ENCODE measurements around the gene MDH1. TPM values are rescaled to one million over a fixed set of nuclear protein-coding genes. Genes with fewer than 3 reads are reported as not detected.

The MDH1 gene
- total RNA-seq (2022) (105 and 110 TPM in 2 replicates), Bru-seq, nascent RNA (percentile 88 among the genes with signal in this experiment), BruChase-seq, experiment 1, labeled RNA remaining after a 6-hour chase (percentile 89 among the genes with signal in this experiment), BruChase-seq, experiment 2, labeled RNA remaining after a 2-hour chase (percentile 88 among the genes with signal in this experiment)
- long read RNA-seq, transcript MDH1-201 (9 exons, 1,650 nt): major isoform, 297 of 333 reads
- long read RNA-seq, transcript MDH1-214 (2 exons, 552 nt): minor isoform, 11 of 333 reads
- long read RNA-seq, partial matches to known transcripts: 3 of 333 reads
- long read RNA-seq, other reads (novel, unspliced or antisense): 18 of 333 reads

- H3K4me1 Mint-ChIP-seq (ENCODE audit: insufficient read depth, unreplicated experiment): peaks cover 19% of the 10 kb centered on the region
- no TSS peak for BruUV-seq (replicated peaks)
- ChIA-PET CTCF (interaction anchor here (0.6 to 0.7 kb wide), 3 partner anchors 18 to 470 kb away, joined by 3 to 5 read pairs (median 3); no protein-coding TSS in a partner anchor), POLR2A (interaction anchor here (0.5 to 7.9 kb wide), 60 partner anchors 9 to 1488 kb away, joined by 3 to 107 read pairs (median 4); partner anchors contain the start of genes AFTPH and UGP2)
- H3K27ac Mint-ChIP-seq (ENCODE audit: low read depth, unreplicated experiment): peak within 1 kb of the TSS; percentile 94
- peaks cover 8% of the 10 kb centered on the region for H3K36me3 Mint-ChIP-seq (ENCODE audit: insufficient read depth, unreplicated experiment)
- TF ChIP-seq, protein P1, sequence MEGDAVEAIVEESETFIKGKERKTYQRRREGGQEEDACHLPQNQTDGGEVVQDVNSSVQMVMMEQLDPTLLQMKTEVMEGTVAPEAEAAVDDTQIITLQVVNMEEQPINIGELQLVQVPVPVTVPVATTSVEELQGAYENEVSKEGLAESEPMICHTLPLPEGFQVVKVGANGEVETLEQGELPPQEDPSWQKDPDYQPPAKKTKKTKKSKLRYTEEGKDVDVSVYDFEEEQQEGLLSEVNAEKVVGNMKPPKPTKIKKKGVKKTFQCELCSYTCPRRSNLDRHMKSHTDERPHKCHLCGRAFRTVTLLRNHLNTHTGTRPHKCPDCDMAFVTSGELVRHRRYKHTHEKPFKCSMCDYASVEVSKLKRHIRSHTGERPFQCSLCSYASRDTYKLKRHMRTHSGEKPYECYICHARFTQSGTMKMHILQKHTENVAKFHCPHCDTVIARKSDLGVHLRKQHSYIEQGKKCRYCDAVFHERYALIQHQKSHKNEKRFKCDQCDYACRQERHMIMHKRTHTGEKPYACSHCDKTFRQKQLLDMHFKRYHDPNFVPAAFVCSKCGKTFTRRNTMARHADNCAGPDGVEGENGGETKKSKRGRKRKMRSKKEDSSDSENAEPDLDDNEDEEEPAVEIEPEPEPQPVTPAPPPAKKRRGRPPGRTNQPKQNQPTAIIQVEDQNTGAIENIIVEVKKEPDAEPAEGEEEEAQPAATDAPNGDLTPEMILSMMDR (IDR thresholded peaks at IDR 0.05; ENCODE audit: unreplicated experiment): no peak
- intact Hi-C loops (cut with micrococcal nuclease): loop anchor here (10.0 kb wide), 2 partner anchors 256 to 296 kb away; partner anchors contain the start of gene UGP2
- H3K9me3 Mint-ChIP-seq (ENCODE audit: unreplicated experiment): no peaks in the 10 kb centered on the region
- DNase-seq (ENCODE audit: unreplicated experiment): peak; percentile 99
- peak within 1 kb of the TSS; percentile 98 for H3K4me3 Mint-ChIP-seq (ENCODE audit: unreplicated experiment)
- no peaks in the 10 kb centered on the region for H3K27me3 Mint-ChIP-seq (ENCODE audit: insufficient read depth, unreplicated experiment)
Measured at GRCh38 chr2:63588385-63589147, at the start of gene MDH1, which contains the start of gene WDPCP. TSS of gene MDH1 (plus strand) at chr2:63588963. CDS start at chr2:63589044, 81 bp downstream. TSS of gene WDPCP (minus strand) at chr2:63588477. CDS start at chr2:63588271, 206 bp downstream.

- TF ChIP-seq, protein P1 (IDR thresholded peaks at IDR 0.05; ENCODE audit: unreplicated experiment): no peak
- ChIA-PET POLR2A (interaction anchor here (0.6 kb wide), 1 partner anchor 82 kb away, joined by 3 read pairs; no protein-coding TSS in a partner anchor), CTCF (no interaction called here)
- Mint-ChIP-seq H3K4me1 (ENCODE audit: insufficient read depth, unreplicated experiment) (peaks cover 9% of the 10 kb centered on the region), H3K27me3 (ENCODE audit: insufficient read depth, unreplicated experiment) (no peaks in the 10 kb centered on the region), H3K36me3 (ENCODE audit: insufficient read depth, unreplicated experiment) (peaks cover 6% of the 10 kb centered on the region), H3K4me3 (ENCODE audit: unreplicated experiment) (no peak overlapping the region), H3K27ac (ENCODE audit: low read depth, unreplicated experiment) (no peak overlapping the region), H3K9me3 (ENCODE audit: unreplicated experiment) (peaks cover 6% of the 10 kb centered on the region)
- intact Hi-C loops (cut with micrococcal nuclease): no loop called here
- no TSS peak for BruUV-seq (replicated peaks)
- DNase-seq (ENCODE audit: unreplicated experiment): no peak
Measured at GRCh38 chr2:63539416-63540162, 49.2 kb upstream of the MDH1 start.

DNA sequence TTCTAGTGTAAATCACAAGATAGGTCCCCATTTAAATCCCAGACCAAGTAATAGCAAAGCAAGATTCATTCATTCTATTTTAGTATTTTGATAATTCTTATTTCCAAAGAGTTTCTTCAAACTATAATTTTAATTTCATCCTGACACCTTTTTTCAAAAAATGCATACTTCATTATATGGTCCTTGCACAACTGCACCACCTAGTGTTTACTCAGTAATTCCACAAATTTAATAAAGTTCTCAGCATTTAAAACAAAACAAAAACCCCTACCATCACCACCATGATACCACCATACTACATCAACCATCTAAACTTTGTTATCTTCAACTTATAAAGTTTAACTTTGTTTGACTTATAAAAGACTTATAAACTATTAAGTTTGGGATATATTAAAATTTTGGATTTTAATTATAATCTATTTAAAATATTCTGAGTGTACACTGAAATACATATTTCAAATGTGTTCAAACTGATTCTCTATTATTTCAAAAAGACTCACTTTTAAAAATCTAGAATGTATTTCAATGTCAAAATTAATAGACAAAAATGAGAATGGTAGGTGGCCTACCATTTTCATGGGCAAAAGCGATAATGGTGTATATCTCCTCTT, 44.6 kb upstream of the MDH1 start:
- no TSS peak for BruUV-seq (replicated peaks)
- no peaks in the 10 kb centered on the region for H3K27me3 Mint-ChIP-seq (ENCODE audit: insufficient read depth, unreplicated experiment)
- ChIA-PET POLR2A (interaction anchor here (0.7 to 1.0 kb wide), 3 partner anchors 9 to 1288 kb away, joined by 3 read pairs; partner anchors contain the start of genes MDH1 and WDPCP), CTCF (interaction anchor here (0.6 to 0.9 kb wide), 6 partner anchors 10 to 1456 kb away, joined by 3 to 5 read pairs (median 3); no protein-coding TSS in a partner anchor)
- no peaks in the 10 kb centered on the region for H3K4me1 Mint-ChIP-seq (ENCODE audit: insufficient read depth, unreplicated experiment)
- intact Hi-C loops (cut with micrococcal nuclease): no loop called here
- H3K4me3 Mint-ChIP-seq (ENCODE audit: unreplicated experiment): no peak overlapping the region
- DNase-seq (ENCODE audit: unreplicated experiment): peak; percentile 29
- no peak overlapping the region for H3K27ac Mint-ChIP-seq (ENCODE audit: low read depth, unreplicated experiment)
- TF ChIP-seq, protein P1 (IDR thresholded peaks at IDR 0.05; ENCODE audit: unreplicated experiment): peak; percentile 42
- peaks cover 6% of the 10 kb centered on the region for H3K36me3 Mint-ChIP-seq (ENCODE audit: insufficient read depth, unreplicated experiment)
- no peaks in the 10 kb centered on the region for H3K9me3 Mint-ChIP-seq (ENCODE audit: unreplicated experiment)

Data from MCF 10A (cell line).